GM12864 (cell line): Measurements from ENCODE around the gene DNAH12.
A peak's percentile ranks its signal among the peaks of the same experiment; 100 is the strongest.

Experiments used
- DNase-seq: peaks from one replicate; pipeline ENCODE4 v3.0.0-alpha.2; 2011; ENCODE audit warnings: low read depth
- H3K4me3 ChIP-seq: 2 replicates; pipeline ENCODE4 v1.5.1; 2011; ENCODE audit warnings: mild to moderate bottlenecking, low read depth, low read length, control low read depth
- TF ChIP-seq, protein P1 (sequence below): IDR thresholded peaks from 2 replicates; pipeline ENCODE4 v1.5.1; 2011; ENCODE audit warnings: low read depth, mild to moderate bottlenecking, moderate library complexity, low read length, control low read depth, inconsistent platforms; ENCODE audit errors: missing control alignments

Gene DNAH12

DNA sequence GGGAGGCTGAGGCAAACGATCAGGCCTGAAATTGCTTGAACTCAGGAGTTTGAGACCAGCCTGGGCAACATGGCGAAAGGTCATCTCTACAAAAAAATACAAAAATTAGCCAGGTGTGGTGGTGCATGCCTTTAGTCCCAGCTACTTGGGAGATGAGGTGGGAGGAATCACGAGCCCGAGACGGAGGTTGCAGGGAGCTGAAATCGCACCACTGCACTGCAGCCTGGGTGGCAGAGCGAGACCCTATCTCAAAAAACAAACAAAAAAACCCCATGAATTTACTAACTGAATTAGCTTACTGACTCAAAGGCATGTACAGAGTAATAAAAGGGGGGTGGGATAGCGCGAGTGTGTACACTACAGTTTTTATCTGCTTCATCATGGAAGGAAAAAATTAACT is 33.7 kb upstream of the DNAH12 start:
- H3K4me3 ChIP-seq = no peak overlapping the region
- no peak for DNase-seq
- TF ChIP-seq, protein P1, sequence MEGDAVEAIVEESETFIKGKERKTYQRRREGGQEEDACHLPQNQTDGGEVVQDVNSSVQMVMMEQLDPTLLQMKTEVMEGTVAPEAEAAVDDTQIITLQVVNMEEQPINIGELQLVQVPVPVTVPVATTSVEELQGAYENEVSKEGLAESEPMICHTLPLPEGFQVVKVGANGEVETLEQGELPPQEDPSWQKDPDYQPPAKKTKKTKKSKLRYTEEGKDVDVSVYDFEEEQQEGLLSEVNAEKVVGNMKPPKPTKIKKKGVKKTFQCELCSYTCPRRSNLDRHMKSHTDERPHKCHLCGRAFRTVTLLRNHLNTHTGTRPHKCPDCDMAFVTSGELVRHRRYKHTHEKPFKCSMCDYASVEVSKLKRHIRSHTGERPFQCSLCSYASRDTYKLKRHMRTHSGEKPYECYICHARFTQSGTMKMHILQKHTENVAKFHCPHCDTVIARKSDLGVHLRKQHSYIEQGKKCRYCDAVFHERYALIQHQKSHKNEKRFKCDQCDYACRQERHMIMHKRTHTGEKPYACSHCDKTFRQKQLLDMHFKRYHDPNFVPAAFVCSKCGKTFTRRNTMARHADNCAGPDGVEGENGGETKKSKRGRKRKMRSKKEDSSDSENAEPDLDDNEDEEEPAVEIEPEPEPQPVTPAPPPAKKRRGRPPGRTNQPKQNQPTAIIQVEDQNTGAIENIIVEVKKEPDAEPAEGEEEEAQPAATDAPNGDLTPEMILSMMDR = no peak

DNA sequence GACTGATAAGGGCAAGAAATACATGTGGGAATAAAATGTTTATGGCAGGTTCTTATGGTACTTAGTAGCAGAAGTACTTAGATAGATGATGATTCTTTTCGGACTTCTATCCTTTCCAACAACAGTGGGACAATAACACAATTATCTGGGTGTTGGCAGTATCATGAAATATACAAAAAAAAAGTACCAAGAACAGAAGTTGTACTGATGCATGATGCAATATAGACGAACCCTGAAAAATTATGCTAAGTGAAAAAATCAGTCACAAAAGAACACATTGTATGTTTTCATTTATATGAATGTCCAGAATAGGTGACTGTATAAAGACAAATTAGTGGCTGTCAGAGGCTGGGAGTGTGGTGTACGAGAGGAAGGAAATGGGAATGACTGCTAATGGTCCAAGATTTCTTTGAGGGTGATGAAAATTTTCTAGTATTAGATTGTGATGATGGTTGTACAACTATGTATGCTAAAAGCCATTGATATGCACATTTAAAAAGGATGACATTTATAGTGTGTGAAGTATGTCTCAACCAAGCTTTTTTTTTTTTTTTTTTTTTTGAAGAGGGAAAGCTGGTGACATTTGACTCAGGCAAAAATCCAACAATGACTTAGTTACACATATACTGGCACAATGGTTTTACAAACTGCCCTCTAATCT is 32.0 kb upstream of the DNAH12 start:
- TF ChIP-seq, protein P1 = no peak
- no peak overlapping the region for H3K4me3 ChIP-seq
- DNase-seq = no peak

DNA sequence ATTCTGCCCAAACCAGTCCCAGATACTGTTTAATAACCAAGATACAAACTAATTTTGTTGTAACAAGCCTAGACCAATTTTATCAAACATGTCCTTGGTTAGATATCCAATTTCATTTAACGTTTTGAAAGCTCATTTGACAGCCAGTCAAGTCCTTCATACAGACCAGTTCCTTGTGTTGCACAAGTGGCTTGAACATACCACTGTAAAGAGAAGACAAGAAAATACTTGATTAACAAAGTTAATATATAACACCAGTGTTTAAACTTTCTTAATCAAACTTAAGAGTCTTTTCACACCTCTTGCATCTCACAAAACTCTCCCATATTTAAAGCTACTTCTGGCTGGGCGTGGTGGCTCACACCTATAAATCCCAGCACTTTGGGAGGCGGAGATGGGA is 28.0 kb upstream of the DNAH12 start:
- no peak for DNase-seq
- no peak overlapping the region for H3K4me3 ChIP-seq
- TF ChIP-seq, protein P1 = no peak

DNA sequence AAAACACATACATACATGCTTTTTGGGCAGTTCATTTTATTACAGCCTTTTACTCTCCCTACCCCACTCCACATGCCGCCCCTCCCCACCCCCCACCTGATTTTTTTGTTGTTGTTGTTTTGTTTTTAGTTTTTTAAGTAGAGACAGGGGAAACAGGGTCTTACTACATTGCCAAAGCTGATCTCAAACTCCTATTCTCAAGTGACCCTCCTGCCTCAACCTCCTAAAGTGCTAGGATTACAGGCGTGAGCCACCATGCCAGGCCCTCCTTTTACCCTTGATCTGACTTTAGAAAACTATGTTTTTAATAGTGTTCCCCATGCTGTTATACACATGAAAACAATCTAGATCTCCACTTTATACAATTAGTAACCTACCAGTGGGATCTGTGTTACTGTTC is 26.7 kb upstream of the DNAH12 start:
- H3K4me3 ChIP-seq = no peak overlapping the region
- TF ChIP-seq, protein P1 = no peak
- DNase-seq = no peak

DNA sequence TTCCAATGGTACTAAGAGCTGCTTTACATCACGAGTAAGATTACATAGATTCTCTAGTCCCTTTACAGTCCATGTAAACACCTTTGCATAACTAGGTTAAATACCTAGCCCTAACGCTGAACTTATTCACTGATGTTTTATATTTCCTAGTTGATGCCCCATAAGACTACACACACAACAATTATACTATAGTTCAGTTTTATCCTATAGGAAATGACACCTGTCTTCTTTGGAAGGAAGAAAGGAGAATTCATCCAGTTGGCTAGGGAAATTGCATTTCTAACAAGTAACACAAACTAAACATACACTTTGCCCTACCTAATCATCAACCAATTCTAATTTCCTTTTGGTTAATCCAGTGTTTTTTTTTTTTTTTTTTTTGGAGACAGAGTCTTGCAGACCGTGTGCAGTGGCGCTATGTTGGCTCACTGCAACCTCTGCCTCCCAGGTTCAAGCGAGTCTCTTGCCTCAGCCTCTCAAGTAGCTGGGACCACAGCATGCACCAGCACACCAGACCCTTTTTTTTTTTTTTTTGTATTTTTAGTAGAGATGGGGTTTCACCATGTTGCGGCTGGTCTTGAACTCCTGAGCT is 25.8 kb upstream of the DNAH12 start:
- TF ChIP-seq, protein P1 = no peak
- no peak for DNase-seq

DNA sequence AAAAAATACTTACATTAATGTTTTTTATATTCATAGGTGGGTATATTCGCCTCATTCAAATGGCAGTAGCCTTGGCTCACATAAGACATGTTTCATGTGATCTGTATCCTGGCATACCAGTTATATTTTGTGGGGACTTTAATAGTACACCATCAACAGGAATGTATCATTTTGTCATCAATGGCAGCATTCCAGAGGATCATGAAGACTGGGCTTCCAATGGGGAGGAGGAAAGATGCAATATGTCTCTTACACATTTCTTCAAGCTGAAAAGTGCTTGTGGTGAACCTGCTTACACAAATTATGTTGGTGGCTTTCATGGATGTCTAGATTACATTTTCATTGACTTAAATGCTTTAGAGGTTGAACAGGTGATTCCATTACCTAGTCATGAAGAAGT is 15.4 kb upstream of the DNAH12 start:
- no peak for DNase-seq
- no peak overlapping the region for H3K4me3 ChIP-seq
- TF ChIP-seq, protein P1 = no peak

More for the DNA sequence above, 25.8 kb upstream of the DNAH12 start:
- H3K4me3 ChIP-seq = no peak overlapping the region

DNA sequence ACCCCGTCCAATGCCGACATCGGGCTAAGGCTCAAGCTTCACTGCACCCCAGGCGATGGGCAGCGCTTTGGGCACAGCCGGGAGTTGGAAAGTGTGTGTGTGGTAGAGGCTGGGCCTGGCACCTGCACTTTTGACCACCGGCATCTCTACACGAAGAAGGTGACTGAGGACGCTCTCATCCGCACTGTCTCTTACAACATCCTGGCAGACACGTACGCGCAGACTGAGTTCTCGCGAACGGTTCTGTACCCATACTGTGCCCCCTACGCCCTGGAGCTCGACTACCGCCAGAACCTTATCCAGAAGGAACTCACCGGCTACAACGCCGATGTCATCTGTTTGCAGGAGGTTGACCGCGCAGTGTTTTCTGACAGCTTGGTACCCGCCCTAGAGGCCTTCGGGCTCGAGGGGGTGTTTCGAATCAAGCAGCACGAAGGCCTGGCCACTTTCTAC is 13.0 kb upstream of the DNAH12 start:
- peak overlapping the region; percentile 83 for H3K4me3 ChIP-seq
- no peak for DNase-seq
- TF ChIP-seq, protein P1 = no peak
